ENCODE data around the gene SMG9. TPM values are rescaled to one million over a fixed set of nuclear protein-coding genes. Genes with fewer than 3 reads are reported as not detected.
A peak's percentile ranks its signal among the peaks of the same experiment; 100 is the strongest.

SMG9 gene
- total RNA-seq, 2 experiments from 2014 or later, result 34.7 to 38.2 TPM

DNA sequence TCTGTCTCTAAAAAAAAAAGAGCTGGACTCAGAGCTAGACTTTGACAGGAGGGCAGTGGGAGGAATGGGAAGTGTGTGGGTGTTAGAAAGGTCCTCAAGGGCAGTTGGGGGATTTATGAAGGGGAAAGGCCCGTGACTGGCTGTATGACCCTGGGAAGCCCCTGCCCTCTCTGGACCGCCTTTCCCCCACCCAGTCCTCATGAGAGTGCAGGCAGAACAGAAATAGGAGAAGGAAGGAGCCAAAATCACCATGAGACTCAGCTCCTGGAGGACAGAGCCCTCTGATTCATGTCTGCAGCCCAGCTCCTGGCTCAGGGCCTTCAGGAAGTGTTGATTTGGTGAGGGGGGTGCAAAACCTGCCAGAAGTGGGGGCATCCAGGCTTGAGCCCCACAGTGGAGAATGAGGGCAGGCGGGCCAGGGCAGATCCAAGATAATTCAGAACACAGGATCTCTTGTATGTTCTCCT lies 8.7 kb upstream of the SMG9 start:
- Mint-ChIP-seq H3K36me3 (ENCODE audit: low read depth) (peaks cover 16% of the 10 kb centered on the region), H3K4me3 (no peak overlapping the region)

DNA sequence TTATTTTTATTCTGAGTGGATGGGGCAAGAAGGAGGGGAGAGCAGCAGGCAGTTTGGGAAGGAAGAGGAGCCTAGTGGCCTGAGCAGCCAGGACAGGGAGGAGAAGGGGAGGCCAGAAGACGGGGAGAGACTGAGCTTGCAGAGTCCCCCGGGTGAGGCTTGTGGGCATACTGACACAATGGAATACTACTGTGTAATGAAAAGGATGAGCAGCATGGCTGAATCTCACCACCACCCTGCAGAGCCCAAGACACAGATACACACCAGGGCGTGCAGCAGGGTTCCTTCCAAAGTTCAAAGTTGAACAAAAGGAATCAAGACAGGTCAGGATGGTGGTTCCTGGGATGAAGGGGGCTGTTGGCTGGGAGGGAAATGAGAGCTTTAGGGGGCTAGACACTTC lies 8.1 kb upstream of the SMG9 start:
- Histone ChIP-seq H3K4me3 (ENCODE audit: low read length) (no peak overlapping the region), H3K27ac (ENCODE audit: low read depth in 1 of 2, low read length in 2 of 2) (no peak overlapping the region), H3K27me3 (ENCODE audit: control insufficient read depth in 1 of 2, insufficient read depth in 2 of 2, low read length in 2 of 2) (no peaks in the 10 kb centered on the region), H3K36me3 (ENCODE audit: insufficient read depth, low read length) (peaks cover 9% of the 10 kb centered on the region), H3K4me1 (ENCODE audit: insufficient read depth, low read length) (peaks cover 45% of the 10 kb centered on the region), H3K9me3 (ENCODE audit: control insufficient read depth in 1 of 2, insufficient read depth in 1 of 2, low read length in 2 of 2) (no peaks in the 10 kb centered on the region)
- peak overlapping the region; percentile 47 for H3K27ac Mint-ChIP-seq
- intact Hi-C loops (cut with DNase I, micrococcal nuclease), result no loop called here
- H3K36me3 Mint-ChIP-seq (ENCODE audit: low read depth), result peaks cover 10% of the 10 kb centered on the region
- ChIA-PET POLR2A (interaction anchor here (1.4 kb wide), 1 partner anchor 8 kb away, joined by 7 read pairs; the partner anchor contains the start of gene SMG9), CTCF (interaction anchor here (5.0 kb wide), 1 partner anchor 17 kb away, joined by 27 read pairs; no protein-coding TSS in a partner anchor)
- DNase-seq (no peak), ATAC-seq (ENCODE audit: poor library complexity) (no peak)
- no peaks in the 10 kb centered on the region for H3K27me3 Mint-ChIP-seq
- TF ChIP-seq, protein P1, sequence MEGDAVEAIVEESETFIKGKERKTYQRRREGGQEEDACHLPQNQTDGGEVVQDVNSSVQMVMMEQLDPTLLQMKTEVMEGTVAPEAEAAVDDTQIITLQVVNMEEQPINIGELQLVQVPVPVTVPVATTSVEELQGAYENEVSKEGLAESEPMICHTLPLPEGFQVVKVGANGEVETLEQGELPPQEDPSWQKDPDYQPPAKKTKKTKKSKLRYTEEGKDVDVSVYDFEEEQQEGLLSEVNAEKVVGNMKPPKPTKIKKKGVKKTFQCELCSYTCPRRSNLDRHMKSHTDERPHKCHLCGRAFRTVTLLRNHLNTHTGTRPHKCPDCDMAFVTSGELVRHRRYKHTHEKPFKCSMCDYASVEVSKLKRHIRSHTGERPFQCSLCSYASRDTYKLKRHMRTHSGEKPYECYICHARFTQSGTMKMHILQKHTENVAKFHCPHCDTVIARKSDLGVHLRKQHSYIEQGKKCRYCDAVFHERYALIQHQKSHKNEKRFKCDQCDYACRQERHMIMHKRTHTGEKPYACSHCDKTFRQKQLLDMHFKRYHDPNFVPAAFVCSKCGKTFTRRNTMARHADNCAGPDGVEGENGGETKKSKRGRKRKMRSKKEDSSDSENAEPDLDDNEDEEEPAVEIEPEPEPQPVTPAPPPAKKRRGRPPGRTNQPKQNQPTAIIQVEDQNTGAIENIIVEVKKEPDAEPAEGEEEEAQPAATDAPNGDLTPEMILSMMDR (IDR thresholded peaks at IDR 0.05), result no peak
- no peak overlapping the region for H3K4me3 Mint-ChIP-seq
- no peaks in the 10 kb centered on the region for H3K9me3 Mint-ChIP-seq
- peaks cover 26% of the 10 kb centered on the region for H3K4me1 Mint-ChIP-seq (ENCODE audit: low read depth)

More for the DNA sequence above, 8.7 kb upstream of the SMG9 start:
- Histone ChIP-seq H3K36me3 (ENCODE audit: insufficient read depth, low read length) (peaks cover 16% of the 10 kb centered on the region), H3K27ac (ENCODE audit: low read depth in 1 of 2, low read length in 2 of 2) (peak overlapping the region in 1 of 2 donors; percentile 22), H3K4me3 (ENCODE audit: low read length) (no peak overlapping the region), H3K9me3 (ENCODE audit: control insufficient read depth in 1 of 2, insufficient read depth in 1 of 2, low read length in 2 of 2) (no peaks in the 10 kb centered on the region), H3K27me3 (ENCODE audit: control insufficient read depth in 1 of 2, insufficient read depth in 2 of 2, low read length in 2 of 2) (no peaks in the 10 kb centered on the region), H3K4me1 (ENCODE audit: insufficient read depth, low read length) (peaks cover 45% of the 10 kb centered on the region)
- ChIA-PET CTCF (interaction anchor here (3.9 to 5.0 kb wide), 2 partner anchors 14 to 18 kb away, joined by 27 to 45 read pairs; no protein-coding TSS in a partner anchor), POLR2A (interaction anchor here (1.4 kb wide), 1 partner anchor 9 kb away, joined by 7 read pairs; the partner anchor contains the start of gene SMG9)
- intact Hi-C loops (cut with DNase I, micrococcal nuclease), result no loop called here
- Mint-ChIP-seq H3K27me3 (no peaks in the 10 kb centered on the region), H3K27ac (peak overlapping the region; percentile 47), H3K9me3 (no peaks in the 10 kb centered on the region), H3K4me1 (ENCODE audit: low read depth) (peaks cover 26% of the 10 kb centered on the region)
- no peak for ATAC-seq (ENCODE audit: poor library complexity)
- peak in 2 of 14 experiments; percentile 57 to 71 for DNase-seq
- TF ChIP-seq, protein P1 (IDR thresholded peaks at IDR 0.05), result no peak

DNA sequence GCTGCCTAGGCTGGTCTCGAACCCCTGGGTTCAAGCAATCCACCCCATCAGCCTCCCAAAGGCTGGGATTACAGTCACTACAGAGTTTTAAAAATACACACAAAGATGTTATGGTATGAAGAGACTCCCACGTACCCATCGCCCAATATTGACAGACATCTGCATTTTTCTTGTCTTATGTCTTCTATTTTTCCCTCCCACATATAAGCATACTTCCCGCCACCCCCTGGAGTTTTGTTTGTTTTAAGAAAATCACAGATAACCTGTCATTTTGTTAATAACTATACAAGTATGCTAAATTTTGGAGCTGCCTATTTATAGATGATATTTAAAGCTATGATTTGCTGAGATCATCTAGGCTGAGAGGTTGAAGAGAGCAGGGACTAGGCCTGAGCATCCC lies 6.2 kb upstream of the SMG9 start:
- Mint-ChIP-seq H3K9me3 (no peaks in the 10 kb centered on the region), H3K36me3 (ENCODE audit: low read depth) (no peaks in the 10 kb centered on the region), H3K27ac (no peak overlapping the region), H3K4me1 (ENCODE audit: low read depth) (peaks cover 20% of the 10 kb centered on the region), H3K27me3 (no peaks in the 10 kb centered on the region), H3K4me3 (no peak overlapping the region)
- TF ChIP-seq, protein P1 (IDR thresholded peaks at IDR 0.05), result no peak
- intact Hi-C loops (cut with DNase I, micrococcal nuclease), result no loop called here
- DNase-seq, result no peak
- no peak overlapping the region for H3K4me3 ChIP-seq (ENCODE audit: low read length)
- peaks cover 36% of the 10 kb centered on the region for H3K4me1 ChIP-seq (ENCODE audit: insufficient read depth, low read length)
- no peak overlapping the region for H3K27ac ChIP-seq (ENCODE audit: low read depth in 1 of 2, low read length in 2 of 2)
- POLR2A ChIA-PET, result interaction anchor here (1.0 kb wide), 1 partner anchor 27 kb away, joined by 3 read pairs; no protein-coding TSS in a partner anchor
- CTCF ChIA-PET, result interaction anchor here (2.6 kb wide), 1 partner anchor 16 kb away, joined by 9 read pairs; no protein-coding TSS in a partner anchor
- H3K27me3 ChIP-seq (ENCODE audit: control insufficient read depth in 1 of 2, insufficient read depth in 2 of 2, low read length in 2 of 2), result no peaks in the 10 kb centered on the region
- no peaks in the 10 kb centered on the region for H3K36me3 ChIP-seq (ENCODE audit: insufficient read depth, low read length)
- no peak for ATAC-seq (ENCODE audit: poor library complexity)
- H3K9me3 ChIP-seq (ENCODE audit: control insufficient read depth in 1 of 2, insufficient read depth in 1 of 2, low read length in 2 of 2), result no peaks in the 10 kb centered on the region

Data from CD4-positive, alpha-beta T cell (primary cell).